Activated T-helper 1 cell treated with anti-CD3 and anti-CD28 coated beads, Interleukin-12 subunit alpha, Interleukin-12 subunit beta, Interleukin-2, Interleukin-4 antibody, amounts not matched to agents 30 ng/mL and 10 ng/mL and 1 ng/mL, durations not matched to agents 14 hours and 24 hours and 36 hours (primary cell): Measurements from ENCODE around the gene PPP1R1C. TPM values are rescaled to one million over a fixed set of nuclear protein-coding genes. Genes with fewer than 3 reads are reported as not detected.

Source experiments
- DNase-seq: peaks from one replicate; pipeline ENCODE4 v3.0.0; 2021; ENCODE audit warnings: low spot score
- H3K27ac Mint-ChIP-seq: one replicate; pipeline ENCODE4 v1.8.0; 2021; ENCODE audit warnings: mild to moderate bottlenecking, mixed read lengths
- H3K27me3 Mint-ChIP-seq: one replicate; pipeline ENCODE4 v1.8.0; 2022; ENCODE audit warnings: mild to moderate bottlenecking, moderate library complexity, mixed read lengths; ENCODE audit not compliant: insufficient read depth
- H3K36me3 Mint-ChIP-seq: one replicate; pipeline ENCODE4 v1.8.0; 2021; ENCODE audit warnings: low read depth, mixed read lengths
- H3K4me1 Mint-ChIP-seq: one replicate; pipeline ENCODE4 v1.8.0; 2021; ENCODE audit warnings: low read depth, mixed read lengths
- H3K4me3 Mint-ChIP-seq: one replicate; pipeline ENCODE4 v1.8.0; 2021; ENCODE audit warnings: mild to moderate bottlenecking, moderate library complexity, mixed read lengths
- H3K9me3 Mint-ChIP-seq: one replicate; pipeline ENCODE4 v1.8.0; 2021; ENCODE audit warnings: mixed read lengths
- intact Hi-C: fragments of 100-400 bp; cut with micrococcal nuclease; formaldehyde crosslinking; loops from one replicate; pipeline ENCODE4 v1.15.1; 2024
- total RNA-seq: library from RNA; stranded (reverse); gene quantifications from 2 replicates; pipeline ENCODE4 v1.2.3, GENCODE V29; 2022

PPP1R1C gene
- total RNA-seq, 1 donor from 2014 or later = not detected

DNA sequence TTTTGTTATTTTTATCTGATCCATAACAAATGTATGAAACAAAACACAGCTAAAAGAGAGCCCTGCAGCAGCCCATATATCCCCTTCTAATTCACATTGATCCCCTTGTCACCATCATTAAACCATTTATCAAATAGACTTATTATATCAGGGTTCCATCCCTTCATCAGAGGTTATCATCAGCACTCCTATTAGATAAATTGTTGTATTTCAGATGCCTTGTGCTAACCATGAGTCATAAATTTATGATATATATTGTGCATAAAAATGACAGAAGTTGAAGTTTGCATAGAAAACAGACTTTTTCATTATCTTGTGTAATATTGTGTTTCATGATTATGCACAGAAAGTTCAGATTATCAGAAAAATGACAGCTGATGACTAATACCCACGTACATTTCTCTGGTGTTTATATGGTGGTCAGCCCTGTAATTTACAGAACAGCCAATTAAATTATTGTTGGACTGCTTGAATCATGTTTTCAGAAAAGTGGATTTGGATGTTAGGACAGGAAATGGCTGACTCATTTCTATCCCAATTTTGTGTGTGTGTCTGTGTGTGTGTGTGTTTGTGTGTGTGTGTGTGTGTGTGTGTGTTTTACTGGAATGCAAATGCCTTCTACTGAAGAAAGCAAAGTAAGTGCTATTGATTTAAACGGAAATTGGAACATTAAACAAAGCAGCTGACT lies 80.9 kb downstream of the PPP1R1C start:
- Mint-ChIP-seq H3K9me3 (no peaks in the 10 kb centered on the region), H3K36me3 (no peaks in the 10 kb centered on the region), H3K4me1 (no peaks in the 10 kb centered on the region), H3K27me3 (peaks cover 11% of the 10 kb centered on the region), H3K4me3 (no peak overlapping the region), H3K27ac (no peak overlapping the region)
- no peak for DNase-seq
- intact Hi-C loops = no loop called here

DNA sequence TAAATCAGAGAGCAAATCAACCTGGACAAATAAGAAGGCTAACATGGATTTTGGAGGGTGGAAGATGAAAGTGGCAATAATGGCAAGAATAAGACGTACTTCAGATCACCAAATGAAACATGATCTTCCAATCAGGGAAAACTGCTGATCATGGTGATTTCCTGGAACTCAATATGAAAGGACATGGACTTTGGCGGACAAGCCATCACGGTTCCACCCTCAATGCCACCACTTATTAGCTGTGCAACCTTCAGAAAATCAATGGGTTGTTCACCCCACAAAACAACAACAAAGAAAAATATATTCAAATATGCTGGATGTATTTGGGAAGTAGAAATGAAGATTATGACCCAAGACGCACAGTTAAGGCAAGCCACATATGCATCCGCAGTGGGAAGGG lies 81.7 kb downstream of the PPP1R1C start:
- no peak for DNase-seq
- H3K9me3 Mint-ChIP-seq = no peaks in the 10 kb centered on the region
- peaks cover 11% of the 10 kb centered on the region for H3K27me3 Mint-ChIP-seq
- no peak overlapping the region for H3K4me3 Mint-ChIP-seq
- H3K27ac Mint-ChIP-seq = no peak overlapping the region
- no peaks in the 10 kb centered on the region for H3K4me1 Mint-ChIP-seq
- intact Hi-C loops = no loop called here
- H3K36me3 Mint-ChIP-seq = no peaks in the 10 kb centered on the region

DNA sequence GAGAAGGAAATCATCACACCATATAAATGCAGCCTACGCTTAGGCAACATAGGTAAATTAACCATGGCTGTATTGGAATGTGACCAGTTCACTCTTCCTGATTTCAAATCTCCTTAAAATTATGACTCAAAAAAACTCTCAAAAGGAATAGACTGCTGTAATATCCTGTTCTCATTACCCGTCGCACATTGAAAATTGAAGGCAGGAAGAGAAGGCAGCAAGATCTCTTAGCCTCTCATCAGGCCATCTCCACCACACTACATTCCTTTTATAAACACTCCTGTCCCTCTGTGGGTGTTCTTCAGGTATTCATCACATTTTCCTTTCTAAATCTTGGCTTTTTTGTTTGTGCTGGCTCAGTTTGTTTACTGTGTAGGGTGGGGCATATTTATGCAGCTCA lies 83.2 kb downstream of the PPP1R1C start:
- intact Hi-C loops = no loop called here
- Mint-ChIP-seq H3K27me3 (peaks cover 7% of the 10 kb centered on the region), H3K9me3 (no peaks in the 10 kb centered on the region), H3K4me1 (no peaks in the 10 kb centered on the region), H3K27ac (no peak overlapping the region), H3K4me3 (no peak overlapping the region), H3K36me3 (no peaks in the 10 kb centered on the region)
- DNase-seq = no peak

DNA sequence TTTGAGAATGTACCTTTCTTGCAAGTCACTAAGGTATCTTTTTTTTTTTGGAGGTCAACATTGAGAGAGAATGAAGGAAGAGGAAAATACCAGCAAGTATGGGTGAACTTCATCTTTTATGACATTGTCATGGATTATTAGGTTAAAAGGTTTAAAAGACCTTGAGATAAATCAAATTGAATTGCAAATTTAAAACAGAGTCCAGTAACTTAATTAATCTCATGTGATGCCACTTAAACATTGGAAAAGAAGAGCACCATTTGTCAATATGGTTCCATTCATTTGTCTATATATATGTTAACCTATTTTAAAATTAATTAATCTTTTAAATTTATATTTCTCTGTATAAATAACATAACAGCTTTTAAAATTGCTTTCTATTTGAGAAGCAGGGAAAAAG lies 83.8 kb downstream of the PPP1R1C start:
- Mint-ChIP-seq H3K36me3 (no peaks in the 10 kb centered on the region), H3K4me1 (no peaks in the 10 kb centered on the region), H3K27ac (no peak overlapping the region), H3K27me3 (peaks cover 7% of the 10 kb centered on the region), H3K4me3 (no peak overlapping the region), H3K9me3 (no peaks in the 10 kb centered on the region)
- intact Hi-C loops = no loop called here
- no peak for DNase-seq

DNA sequence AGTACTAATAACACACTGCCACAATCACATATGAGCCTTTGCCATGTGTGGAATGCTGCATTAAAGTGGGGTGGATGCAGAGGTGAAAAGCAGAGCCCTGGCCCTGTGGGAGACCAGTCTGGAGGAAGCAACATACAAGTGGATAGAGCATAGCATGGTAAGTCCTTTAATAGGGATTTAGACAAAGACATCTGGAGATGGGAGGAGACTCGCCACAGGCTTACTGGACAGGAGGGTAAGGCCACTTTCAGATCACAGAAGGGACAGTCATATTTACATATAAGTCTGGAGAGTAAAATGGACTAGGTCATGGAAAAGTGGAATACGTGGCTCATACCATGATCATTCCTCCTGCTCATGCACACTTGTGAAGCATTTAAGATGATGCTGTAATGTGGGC lies 84.3 kb downstream of the PPP1R1C start:
- H3K4me1 Mint-ChIP-seq = no peaks in the 10 kb centered on the region
- H3K36me3 Mint-ChIP-seq = no peaks in the 10 kb centered on the region
- H3K27ac Mint-ChIP-seq = no peak overlapping the region
- no peak overlapping the region for H3K4me3 Mint-ChIP-seq
- peaks cover 11% of the 10 kb centered on the region for H3K27me3 Mint-ChIP-seq
- no peak for DNase-seq
- intact Hi-C loops = no loop called here
- no peaks in the 10 kb centered on the region for H3K9me3 Mint-ChIP-seq

DNA sequence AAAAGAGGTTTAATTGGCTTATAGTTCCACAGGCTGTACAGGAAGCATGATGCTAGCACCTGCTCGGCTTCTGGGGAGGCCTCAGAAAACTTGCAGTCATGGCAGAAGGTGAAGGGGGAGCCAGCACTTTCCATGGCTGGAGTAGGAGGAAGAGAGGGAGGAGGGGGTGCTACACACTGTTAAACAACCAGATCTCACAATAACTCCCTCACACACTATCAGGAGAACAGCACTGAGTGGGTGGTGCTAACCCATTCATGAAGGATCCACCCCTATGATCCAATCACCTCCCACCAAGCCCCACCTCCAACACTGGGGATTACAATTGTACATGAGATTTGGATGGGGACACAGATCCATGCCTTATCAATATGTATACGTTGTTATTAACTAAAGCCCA lies 85.1 kb downstream of the PPP1R1C start:
- H3K4me3 Mint-ChIP-seq = no peak overlapping the region
- intact Hi-C loops = no loop called here
- no peak for DNase-seq

DNA sequence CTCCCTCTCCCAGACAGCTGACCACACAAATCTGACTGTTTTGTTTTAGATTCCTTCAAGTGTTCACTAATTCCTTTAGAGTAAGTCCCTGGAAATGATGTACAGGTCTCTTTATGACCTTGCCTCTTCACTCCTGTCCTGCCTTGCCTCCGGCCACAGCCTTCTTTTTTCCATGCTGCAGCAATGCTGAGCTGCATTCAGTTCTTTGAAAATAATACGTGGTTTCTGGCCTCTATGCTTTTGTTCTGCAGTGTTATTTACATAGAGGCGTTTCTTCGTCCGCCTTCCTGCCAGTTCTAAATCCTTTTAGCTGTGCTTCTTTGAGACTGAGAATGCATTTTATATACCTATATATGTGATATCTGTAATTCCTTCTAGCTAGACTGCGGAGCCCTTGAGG lies 87.2 kb downstream of the PPP1R1C start:
- Mint-ChIP-seq H3K27ac (no peak overlapping the region), H3K9me3 (no peaks in the 10 kb centered on the region), H3K4me1 (no peaks in the 10 kb centered on the region), H3K27me3 (peaks cover 11% of the 10 kb centered on the region), H3K36me3 (no peaks in the 10 kb centered on the region), H3K4me3 (no peak overlapping the region)
- intact Hi-C loops = no loop called here
- DNase-seq = no peak

More for the DNA sequence above, 85.1 kb downstream of the PPP1R1C start:
- Mint-ChIP-seq H3K27ac (no peak overlapping the region), H3K27me3 (peaks cover 11% of the 10 kb centered on the region), H3K4me1 (no peaks in the 10 kb centered on the region), H3K36me3 (no peaks in the 10 kb centered on the region), H3K9me3 (no peaks in the 10 kb centered on the region)

- no peaks in the 10 kb centered on the region for H3K36me3 Mint-ChIP-seq
- no peak for DNase-seq
- intact Hi-C loops = no loop called here
- no peak overlapping the region for H3K4me3 Mint-ChIP-seq
- H3K4me1 Mint-ChIP-seq = no peaks in the 10 kb centered on the region
- H3K27ac Mint-ChIP-seq = no peak overlapping the region
- peaks cover 11% of the 10 kb centered on the region for H3K27me3 Mint-ChIP-seq
- H3K9me3 Mint-ChIP-seq = no peaks in the 10 kb centered on the region
Observed at GRCh38 chr2:182073613-182074012, 88.0 kb downstream of the PPP1R1C start.

- intact Hi-C loops = loop anchor here (1.0 to 5.0 kb wide), 3 partner anchors 335 to 1950 kb away; no protein-coding TSS in a partner anchor
- Mint-ChIP-seq H3K4me3 (no peak overlapping the region), H3K27me3 (peaks cover 4% of the 10 kb centered on the region), H3K27ac (no peak overlapping the region), H3K9me3 (no peaks in the 10 kb centered on the region), H3K36me3 (no peaks in the 10 kb centered on the region), H3K4me1 (no peaks in the 10 kb centered on the region)
- DNase-seq = no peak
Observed at GRCh38 chr2:182077023-182077422, 91.4 kb downstream of the PPP1R1C start.

DNA sequence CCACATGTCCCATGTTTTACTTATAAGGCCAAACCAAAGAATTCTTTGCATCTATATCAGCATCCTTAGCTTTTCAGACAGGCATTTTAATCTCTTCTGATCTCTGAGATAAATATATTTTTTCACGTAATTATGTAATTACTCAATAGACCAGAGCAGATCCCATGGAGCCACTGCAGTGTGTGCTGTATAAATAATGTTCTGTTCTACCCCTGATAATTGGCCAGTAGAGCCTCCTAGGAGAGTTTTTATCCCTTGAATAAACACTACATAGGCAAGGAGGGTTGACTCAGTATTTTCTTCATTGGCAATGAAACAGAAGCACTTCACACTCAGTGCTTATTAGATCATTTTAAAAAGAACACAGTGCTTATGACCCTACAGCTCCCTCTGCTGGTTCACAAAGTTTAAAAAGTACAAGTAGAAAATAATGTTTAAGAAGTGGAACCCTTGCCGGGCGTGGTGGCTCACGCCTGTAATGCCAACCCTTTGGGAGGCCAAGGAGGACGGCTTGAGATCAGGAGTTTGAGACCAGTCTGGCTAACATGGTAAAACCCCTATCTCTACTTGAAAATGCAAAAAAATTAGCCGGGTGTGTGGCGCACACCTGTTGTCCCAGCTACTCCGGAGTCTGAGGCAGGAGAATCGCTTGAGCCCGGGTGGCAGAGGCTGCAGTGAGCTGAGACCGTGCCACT lies 91.9 kb downstream of the PPP1R1C start:
- Mint-ChIP-seq H3K4me3 (no peak overlapping the region), H3K9me3 (no peaks in the 10 kb centered on the region), H3K27me3 (peaks cover 4% of the 10 kb centered on the region), H3K4me1 (no peaks in the 10 kb centered on the region), H3K27ac (no peak overlapping the region), H3K36me3 (no peaks in the 10 kb centered on the region)
- intact Hi-C loops = loop anchor here (1.0 to 5.0 kb wide), 3 partner anchors 335 to 1950 kb away; no protein-coding TSS in a partner anchor
- DNase-seq = no peak

GRCh38 chr2:182078988-182079602 lies 93.4 kb downstream of the PPP1R1C start:
- intact Hi-C loops = loop anchor here (5.0 kb wide), 1 partner anchor 1952 kb away; no protein-coding TSS in a partner anchor
- Mint-ChIP-seq H3K27ac (no peak overlapping the region), H3K4me1 (no peaks in the 10 kb centered on the region), H3K36me3 (no peaks in the 10 kb centered on the region), H3K4me3 (no peak overlapping the region), H3K9me3 (no peaks in the 10 kb centered on the region), H3K27me3 (peaks cover 4% of the 10 kb centered on the region)
- DNase-seq = no peak

- no peak overlapping the region for H3K4me3 Mint-ChIP-seq
- DNase-seq = no peak
- intact Hi-C loops = no loop called here
- no peaks in the 10 kb centered on the region for H3K9me3 Mint-ChIP-seq
- H3K27me3 Mint-ChIP-seq = no peaks in the 10 kb centered on the region
- H3K4me1 Mint-ChIP-seq = no peaks in the 10 kb centered on the region
- H3K36me3 Mint-ChIP-seq = no peaks in the 10 kb centered on the region
- H3K27ac Mint-ChIP-seq = no peak overlapping the region
Observed at GRCh38 chr2:182080493-182080892, 94.8 kb downstream of the PPP1R1C start.

- Mint-ChIP-seq H3K36me3 (no peaks in the 10 kb centered on the region), H3K4me1 (no peaks in the 10 kb centered on the region), H3K27ac (no peak overlapping the region), H3K4me3 (no peak overlapping the region), H3K9me3 (no peaks in the 10 kb centered on the region), H3K27me3 (no peaks in the 10 kb centered on the region)
- intact Hi-C loops = no loop called here
- DNase-seq = no peak
Observed at GRCh38 chr2:182081602-182082260, 96.1 kb downstream of the PPP1R1C start.
